ENCODE measurements around the gene MAP7.

Gene MAP7

DNA sequence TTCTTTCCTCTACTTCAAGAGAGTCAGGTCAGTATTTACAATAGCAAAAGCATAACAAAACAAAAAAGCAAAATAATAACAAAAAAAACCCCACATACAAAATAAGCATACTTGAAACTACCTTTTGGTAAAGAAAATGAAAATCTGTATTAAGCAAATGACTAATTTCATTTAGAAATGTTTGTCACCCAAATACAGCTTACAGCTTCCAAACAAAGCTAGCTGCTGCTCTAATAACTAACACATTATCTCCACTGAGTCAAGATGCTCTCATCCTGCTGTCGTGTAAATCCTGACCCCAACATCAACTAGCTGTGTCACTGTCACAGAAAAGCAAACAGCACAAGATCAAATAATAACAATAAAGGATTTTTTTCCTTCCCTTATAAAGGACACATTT lies 21.7 kb downstream of the MAP7 start:
- DNase-seq, result no peak

DNA sequence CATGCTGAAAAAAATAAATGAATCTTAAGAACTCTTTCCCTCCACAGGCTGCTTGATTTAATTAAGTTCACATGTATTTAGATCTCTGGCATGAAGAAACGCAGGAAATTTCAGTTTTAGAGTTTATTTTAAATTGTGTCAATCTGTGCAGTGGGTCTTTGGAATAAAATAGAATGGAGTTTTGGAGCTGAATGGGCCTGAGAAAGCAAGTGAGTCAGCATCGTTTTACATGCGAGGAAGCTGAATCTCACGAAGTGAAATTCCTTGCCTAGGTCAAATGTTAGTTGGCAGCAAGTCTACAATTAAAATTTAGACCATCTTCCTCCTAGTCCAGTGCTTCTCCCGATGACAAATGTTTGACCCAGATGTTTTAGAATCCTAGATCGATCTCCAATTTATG lies 22.4 kb downstream of the MAP7 start:
- no peak for DNase-seq

DNA sequence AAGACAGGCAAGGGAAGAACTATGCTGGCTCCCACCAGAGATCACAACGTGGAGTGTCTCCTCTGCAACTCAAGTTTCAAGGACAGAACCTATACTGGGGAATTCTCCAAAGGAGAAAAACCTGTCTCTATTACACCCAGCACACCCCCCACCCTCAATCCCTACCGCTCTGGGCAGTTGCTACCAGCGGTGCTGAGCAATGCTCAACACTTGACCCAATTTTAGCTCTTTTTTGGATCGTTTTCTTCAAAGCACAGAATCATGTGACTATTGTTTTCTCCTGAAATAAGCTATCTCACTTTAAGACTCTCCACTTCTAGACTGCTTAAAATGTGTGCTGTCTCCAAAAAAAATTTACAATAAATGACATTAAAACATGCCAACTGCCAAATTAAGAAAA lies 23.3 kb downstream of the MAP7 start:
- DNase-seq, result no peak

DNA sequence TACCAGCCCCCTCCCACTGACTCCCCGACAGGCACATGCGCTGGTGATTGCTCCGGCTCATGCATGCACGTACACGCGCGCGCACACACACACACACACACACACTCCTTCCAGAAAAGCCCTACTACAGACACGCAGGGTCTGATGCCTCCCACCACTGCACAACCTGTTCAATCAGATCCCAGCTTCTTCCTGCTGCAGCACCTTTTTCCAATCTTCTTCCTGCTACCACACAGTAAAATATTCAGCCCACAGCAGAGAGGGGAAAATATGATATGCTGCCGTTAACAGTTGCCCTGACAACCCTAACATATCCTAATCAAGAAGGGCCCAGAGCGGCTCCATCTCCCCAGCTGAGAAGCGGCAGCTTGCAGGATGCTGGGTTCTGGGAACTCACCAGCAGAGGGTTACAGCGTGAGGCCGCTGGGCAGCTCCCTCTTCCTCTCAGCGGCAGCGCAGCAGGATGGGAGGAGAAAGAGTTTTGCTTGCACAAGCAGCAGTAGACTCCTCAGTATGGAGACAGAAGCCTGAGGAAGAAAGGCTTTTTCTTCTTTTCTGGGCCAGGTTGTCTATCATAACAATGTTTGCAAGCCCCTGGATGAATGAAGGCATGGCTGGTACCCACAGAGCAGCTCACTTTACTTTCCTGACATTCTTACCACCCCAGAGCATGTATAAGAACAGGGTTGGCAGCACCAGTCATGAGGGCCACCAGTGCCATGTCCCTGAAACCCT lies 23.9 kb downstream of the MAP7 start:
- no peak for DNase-seq

DNA sequence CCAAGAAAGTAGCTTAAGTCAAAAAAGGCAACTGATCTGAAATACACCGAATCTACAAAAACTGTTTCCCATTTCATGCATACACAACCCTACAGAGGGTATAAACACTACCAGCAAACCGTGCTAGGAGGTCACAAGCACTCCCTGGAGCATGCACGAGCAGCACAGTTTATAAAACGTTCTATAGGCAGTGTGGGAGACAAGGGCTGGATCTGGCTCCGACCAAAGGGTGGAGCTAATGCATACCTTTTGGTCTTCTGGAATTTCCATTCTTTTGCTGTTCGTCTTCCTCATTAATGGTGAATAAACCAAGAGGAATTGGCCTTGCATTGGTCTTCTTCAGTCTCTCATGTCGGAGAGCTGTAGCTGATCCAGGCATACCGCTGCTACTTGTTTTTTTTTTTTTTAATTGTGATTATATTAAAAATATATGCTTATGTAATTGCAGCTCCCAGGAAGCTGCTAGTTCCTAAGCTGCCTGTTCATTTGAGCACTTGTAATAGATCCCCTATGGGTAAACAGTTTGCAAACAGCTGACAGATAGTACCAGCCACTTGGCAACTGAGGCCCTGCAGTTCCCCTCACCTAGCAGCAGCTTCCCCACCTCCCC lies 24.5 kb downstream of the MAP7 start:
- no peak for DNase-seq

DNA sequence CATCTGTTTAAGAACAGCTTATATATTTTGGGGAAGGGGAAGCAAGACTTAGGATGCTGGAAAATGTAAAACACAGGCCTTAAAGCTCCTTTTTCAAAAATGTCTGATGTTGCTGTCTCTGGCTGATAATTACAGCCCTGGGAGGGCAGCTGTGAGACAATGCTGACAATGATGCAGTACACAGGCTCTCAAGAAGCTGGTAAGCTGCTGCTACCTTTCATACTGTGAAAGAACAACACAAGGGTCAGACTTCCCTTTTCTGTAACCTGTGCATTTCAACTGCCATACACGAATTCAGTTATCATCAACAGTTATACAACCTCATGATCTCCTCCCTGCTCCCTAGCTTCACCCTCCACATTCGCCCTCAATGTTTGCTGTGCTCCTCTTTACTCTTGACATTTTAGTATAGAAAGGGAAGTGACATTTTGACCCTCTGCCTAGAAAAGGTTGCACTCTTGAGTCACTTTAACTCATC lies 25.2 kb downstream of the MAP7 start:
- DNase-seq, result no peak

DNA sequence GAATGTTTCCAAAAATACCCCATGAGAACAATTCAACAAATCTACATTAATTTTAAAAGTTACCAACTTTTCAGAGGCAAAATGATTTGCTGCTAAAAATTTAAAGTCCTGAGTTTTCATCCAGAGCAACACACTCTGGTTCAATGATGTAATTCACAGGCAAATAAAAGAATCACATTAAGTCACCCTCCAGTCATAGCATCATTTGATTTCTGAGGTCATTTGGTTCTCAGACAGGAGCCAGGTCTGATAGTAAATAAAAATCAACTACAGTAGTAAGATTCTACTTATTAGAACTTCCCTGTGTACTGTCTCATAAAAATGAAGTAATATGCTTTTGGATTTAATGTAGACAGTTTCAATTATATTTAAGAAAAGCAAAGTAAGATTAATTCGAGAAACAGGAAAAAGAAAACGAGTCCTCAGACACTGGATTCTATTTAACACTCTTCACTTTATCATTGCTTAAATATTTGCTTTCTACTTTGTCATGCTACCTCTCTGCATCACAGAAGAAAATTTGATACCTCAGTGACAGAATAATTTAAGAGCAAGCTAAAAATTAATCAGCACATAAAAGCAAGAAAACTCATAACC lies 25.8 kb downstream of the MAP7 start:
- no peak for DNase-seq

DNA sequence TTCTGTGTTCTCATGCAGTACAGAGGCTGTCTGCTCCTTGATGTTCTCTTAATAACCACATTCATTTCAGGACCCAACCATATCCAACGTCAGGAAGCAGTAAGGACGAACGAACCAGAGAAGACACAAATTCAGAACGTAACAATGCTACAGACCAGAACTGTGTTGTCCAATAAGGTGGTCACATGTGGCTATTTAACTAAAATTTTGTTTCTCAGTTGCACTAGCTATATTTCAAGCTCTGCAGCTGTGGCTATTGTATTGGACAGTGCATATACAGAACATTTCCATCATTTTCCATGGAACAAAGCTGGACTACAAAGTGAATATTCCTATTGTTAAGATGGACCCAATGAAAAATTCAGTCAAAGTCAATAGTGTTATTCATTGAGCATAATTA lies 27.0 kb downstream of the MAP7 start:
- no peak for DNase-seq

DNA sequence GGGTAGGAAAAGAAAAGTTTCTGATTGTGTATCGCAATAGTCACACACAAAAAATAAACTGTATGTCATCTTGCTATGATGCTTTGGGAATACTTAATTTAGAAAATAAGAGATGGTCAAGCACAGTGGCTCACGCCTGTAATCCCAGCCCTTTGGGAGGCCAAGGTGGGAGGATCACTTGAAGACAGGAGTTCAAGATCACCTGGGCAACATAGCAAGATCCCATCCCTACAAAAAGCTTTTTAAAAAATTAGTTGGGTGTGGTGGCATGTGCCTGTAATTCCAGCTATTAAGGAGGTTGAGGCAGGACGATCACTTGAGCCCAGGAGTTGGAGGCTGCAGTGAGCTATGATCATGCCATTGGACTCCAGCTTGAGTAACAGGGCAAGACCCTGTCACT lies 27.6 kb downstream of the MAP7 start:
- no peak for DNase-seq

DNA sequence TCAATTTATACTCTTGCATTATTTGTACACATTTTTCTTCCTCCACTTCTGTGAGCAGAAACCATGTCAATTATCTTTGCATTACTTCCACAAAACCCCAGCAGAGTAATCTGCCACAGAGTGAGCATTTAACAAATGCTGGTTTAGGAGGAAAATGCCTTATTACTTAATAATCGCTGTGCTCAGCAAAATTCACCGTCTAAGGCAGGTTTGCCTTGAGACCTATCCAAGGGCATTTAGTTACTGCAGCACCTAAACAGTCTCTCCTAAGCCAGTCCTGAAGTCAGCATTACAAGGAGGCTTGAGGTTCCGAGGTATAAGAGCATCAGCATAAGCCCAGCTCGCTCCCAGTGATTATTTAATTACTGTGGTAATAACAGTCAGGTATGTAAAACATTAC lies 28.3 kb downstream of the MAP7 start:
- no peak for DNase-seq

DNA sequence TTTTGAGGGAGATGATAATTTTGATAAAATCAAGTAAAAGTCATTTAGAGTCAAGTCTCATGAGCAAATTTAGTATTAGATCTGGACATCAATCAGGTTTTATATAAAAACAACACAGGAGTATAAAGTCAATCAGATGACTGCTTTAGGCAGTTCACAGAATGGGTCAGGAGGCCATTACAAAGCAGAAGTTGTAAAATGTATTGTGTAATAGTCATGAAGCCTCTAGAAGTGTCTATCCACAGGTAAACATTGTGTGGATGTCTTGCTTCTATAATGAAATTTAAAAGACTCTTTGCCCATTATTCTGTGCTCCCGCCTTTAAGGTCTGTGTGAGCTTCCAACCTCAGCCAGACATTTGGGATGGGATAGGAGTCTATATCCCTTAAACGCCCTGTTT lies 28.8 kb downstream of the MAP7 start:
- DNase-seq, result no peak

DNA sequence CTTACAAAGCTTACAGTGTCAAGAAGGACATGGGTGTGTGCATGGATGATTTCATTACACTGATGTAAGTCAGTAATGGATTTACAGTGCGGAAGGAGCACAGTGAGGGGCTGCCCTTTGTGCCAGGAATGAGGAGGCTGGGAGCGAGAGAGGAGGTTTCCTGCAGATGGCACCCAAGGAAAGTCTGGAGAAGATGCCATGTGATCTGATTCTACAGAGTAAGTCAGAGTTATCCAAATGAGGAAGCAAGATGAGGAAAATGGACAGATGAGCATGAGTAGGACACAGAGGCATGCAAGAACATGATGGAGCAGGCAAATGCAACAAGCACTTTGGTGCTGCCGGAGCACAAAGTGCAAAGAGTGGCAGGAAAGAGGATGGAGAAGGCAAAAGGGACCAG lies 29.7 kb downstream of the MAP7 start:
- DNase-seq, result no peak

DNA sequence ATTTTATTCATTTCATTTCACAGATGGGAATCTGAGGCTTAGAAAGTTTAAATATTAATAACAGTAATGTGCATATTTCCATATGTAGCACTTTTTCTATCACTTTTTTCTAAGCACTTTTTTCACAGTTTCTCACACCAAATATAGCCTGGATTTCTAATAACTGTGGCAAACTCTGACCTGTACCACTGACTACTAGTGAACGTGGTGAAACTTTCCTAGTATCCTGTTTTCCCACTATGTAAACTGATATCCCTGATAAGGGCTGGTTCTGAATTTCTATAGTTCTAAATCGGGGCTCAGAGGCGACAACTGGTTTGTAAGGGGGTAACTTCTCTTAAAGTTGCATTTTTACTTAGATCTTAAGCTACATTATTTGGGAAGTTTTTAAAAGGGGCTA lies 32.6 kb downstream of the MAP7 start:
- DNase-seq, result no peak

DNA sequence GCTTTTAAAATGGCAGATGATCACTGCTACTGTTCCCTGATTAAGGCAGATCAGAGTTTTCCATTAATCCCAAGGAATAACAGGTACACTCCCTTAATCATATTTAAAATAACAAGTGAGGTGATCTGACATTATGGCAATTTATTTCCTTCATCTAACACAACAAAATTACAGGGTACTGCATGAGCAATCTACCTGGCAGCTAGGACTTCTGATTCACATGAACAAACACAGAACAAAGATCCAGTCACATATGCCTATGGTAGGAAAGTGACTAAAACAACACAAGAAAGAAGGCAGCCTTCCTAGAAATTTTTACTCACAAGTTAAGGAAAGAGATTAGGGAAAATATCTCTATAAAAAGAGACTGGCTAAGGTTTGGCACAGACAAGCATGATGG lies 33.2 kb downstream of the MAP7 start:
- DNase-seq, result no peak

DNA sequence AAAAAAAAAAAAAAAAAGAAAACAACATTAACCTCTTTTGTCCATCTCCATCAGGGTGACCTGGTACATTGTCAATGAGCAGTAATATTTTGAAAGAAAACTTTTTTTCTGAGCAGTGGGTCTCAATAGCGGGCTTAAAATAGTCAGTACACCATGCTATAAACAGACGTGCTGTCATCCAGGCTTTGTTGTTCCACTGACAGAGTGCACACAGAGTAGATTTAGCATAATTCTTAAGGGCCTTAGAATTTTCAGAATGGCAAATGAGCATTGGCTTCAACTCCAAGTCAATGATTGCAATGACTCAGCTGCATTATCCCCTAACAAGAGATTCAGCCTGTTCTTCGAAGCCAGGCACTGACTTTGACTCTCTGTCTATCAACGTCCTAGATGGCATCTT lies 35.6 kb downstream of the MAP7 start:
- no peak for DNase-seq

DNA sequence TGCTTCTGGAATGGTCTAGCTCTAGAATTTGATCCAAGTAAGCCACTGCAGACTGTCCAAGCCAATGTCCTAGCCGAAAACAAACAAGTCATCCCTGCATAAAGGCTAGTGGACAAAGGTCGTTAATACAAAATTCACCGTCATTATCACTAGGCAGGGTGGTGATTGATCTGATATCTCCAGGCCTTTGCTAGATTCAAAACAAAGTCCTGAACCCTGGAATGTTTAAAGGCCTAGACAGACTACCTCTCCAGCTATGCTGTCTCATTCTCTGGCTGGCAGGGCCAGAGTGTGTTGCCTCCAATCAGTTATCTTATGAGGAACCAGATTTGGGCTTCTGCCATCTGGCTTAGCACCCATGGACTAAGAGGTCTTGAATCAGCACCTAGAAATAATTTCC lies 38.3 kb downstream of the MAP7 start:
- no peak for DNase-seq

DNA sequence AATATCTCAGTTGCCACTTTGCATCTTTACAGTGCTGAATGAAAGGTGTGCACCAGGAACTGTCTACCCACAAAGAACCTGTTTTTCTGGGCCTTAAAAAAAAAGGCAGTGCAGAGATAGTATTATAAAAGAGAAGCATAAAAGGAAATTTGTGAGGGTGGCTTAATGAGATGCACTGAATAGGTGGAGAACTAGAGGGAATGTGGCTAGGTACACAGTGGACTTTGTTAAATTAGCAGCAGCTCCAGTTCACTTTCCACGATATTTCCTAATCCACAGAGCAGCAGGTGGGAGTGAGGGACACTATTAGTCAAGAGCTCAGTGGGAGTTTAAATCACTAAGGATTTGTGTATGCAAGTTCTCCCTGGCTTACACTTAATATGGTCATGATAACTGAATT lies 38.8 kb downstream of the MAP7 start:
- no peak for DNase-seq

DNA sequence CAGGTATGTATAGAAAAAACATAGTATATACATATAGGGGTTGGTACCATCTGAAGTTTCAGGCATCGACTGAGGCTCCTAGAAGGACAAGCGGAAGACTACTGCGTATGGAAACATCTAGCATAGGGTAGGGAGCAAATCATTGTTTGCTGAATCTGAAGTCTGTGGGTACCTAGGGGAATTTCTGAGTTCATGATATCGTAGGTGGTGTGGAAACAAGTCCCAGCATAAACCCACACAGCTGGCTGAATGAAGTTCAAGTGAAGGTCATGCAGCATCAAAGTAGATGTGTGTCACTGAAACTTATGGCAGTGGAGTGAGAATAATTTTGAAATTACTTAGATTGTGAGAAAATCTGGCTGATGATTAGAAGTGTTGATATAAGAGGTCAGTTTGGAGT lies 39.4 kb downstream of the MAP7 start:
- no peak for DNase-seq

DNA sequence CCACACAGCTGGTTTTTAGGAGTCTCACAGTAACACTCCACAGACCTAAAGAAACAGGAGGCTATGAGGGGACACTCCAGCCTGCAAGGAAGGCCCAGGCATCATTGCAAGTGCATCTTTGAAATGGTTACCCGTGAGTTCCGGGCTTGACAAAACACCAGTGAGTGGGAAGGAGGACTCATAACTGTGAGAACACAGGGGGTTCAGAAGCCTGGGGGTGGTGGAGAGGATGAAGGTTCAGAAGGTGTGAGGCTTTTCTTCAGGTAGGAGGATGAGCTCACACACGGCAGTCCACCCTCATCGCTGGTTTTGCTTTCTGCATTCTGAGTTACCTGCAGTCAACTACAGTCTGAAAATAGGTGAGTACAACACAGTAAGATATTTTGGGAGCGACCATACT lies 39.9 kb downstream of the MAP7 start:
- DNase-seq, result no peak

DNA sequence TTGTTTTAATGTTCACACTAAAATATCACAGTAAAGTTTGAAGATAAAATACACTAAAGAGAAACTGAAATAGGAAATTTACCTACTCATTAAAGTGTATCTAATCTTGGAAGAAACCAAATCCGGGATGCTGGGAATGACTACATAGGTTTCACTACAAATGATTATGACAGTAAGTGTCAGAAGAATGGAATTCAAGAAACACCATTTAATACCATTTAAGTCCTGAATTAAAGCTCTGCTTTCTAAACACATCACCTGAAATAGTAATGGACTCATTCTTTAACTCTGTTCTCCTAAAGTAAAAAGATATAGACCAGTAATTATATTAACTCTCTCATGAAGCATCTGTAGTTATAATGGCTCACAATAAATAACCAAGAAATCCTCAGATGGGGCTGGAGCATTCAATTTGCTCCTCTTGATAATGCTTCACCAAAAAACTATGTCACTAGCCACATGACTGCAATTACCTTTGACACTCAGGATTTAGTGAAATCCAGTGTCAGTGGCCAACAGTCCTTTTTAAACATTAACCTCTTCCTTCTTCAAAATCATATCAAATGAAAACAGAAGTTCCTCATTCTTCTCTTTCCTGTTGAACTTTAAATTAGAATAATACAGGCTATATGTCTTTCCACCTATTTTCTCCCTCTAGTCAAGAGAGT lies 41.4 kb downstream of the MAP7 start:
- no peak for DNase-seq

DNA sequence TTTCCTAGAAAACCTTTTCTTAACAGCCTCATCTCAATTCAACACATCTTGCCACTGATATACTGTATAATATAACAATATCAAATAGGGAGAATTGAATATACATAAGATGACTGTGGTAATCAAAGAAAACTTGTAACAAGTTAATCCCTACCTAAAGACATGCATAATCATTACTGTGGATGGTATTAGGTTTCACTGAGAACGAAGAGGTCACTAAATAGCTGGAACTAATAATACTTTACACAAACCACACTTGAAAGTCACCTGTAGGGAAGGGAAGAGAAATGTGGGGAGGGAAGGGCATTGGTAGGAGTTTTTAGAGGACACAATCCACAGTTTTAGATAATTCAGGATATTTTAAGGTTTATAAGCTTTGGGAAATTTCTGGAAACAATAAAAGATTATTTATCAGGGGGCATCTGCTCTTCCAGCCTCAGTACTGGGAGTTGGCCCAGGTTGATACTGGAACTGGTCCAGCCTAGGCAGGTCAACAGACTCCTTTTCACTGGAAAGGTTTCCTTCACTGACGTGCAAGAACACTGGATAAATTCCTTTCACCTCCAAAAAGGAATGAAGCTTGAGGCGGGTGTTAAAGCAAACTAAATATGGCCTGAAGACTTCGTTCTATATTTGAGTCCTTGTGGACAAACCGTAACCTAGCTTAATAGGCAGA lies 44.0 kb downstream of the MAP7 start:
- no peak for DNase-seq

DNA sequence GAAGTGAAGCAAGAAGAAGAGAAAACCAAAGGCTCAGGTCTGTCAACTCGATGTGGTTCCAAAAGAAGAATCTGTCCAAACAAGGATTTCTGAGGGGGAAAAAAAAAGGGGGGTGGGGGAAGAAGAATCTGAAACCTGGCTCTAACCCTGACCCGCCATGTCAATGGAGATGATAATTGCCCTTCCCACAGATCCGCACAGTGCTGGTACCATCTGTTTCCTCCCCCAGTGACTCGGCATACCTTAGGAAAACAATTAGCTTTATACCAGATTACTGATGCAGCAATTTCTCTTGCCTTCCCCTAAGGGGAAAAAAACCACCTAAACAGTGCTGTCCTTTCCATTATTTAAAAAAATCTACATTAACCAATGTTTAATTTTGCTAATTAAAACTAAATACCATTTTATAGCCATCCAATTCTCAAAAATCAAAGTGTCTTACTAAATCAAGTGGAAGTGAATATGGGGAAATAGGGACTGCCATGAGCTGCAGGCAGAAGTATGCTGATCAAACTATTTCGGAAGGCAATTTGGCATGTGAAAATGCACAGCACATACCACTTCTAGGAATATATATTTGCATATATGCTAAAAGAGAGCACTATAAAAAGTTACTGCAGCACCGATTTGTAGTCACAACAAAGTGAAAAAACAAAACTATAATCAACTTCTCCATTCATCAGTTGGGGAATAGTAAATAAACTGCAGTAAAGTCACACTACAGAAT lies 46.8 kb downstream of the MAP7 start:
- peak; percentile 12 for DNase-seq

DNA sequence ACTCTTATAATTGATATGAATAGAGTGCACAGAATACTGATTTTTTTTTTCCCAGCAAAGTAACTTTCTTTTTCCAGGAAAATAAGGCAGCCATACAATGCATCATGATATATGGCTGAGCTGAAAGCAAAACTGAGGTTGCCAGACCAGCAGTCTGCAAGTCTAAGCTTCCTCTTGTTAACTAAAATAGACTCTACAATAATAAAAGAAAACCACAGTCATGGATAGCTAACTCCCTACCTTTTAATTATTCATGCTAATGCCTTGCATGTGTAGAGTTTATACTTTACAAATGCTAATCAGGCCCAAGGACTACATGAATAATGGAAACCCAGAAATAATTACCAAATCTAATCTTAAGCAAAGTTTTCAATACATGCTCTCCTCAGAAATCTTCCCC lies 47.4 kb downstream of the MAP7 start:
- DNase-seq, result no peak

Measured in NCI-H524 treated with DMSO at 0.1 percent for 48 hours (cell line).